Activated gamma-delta T cell treated with anti-CD3 and anti-CD28 coated beads, Interleukin-2, amount 50 U/mL, for 16 hours (primary cell): ENCODE measurements around the gene TMEM184B.
A peak's percentile ranks its signal among the peaks of the same experiment; 100 is the strongest.

ENCODE experiments used
- DNase-seq: peaks from one replicate; pipeline ENCODE4 v3.0.0-alpha.2; 2020; ENCODE audit warnings: low read depth

The TMEM184B gene

GRCh38 chr22:38276166-38276565, 3.4 kb upstream of the TMEM184B start:
- no peak for DNase-seq

GRCh38 chr22:38273135-38273826, 471 bp upstream of the TMEM184B start:
- DNase-seq = no peak

- DNase-seq = no peak
These were observed 860 bp downstream of the TMEM184B start for GRCh38 chr22:38271927-38272372.

GRCh38 chr22:38271101-38271500, 1.7 kb downstream of the TMEM184B start:
- no peak for DNase-seq

- no peak for DNase-seq
These were observed 2.5 kb downstream of the TMEM184B start for GRCh38 chr22:38270091-38270992.

- DNase-seq = no peak
These were observed 3.3 kb downstream of the TMEM184B start for GRCh38 chr22:38269466-38269865.

GRCh38 chr22:38267086-38267485, 5.7 kb downstream of the TMEM184B start:
- DNase-seq = peak; percentile 31

- no peak for DNase-seq
These were observed 6.7 kb downstream of the TMEM184B start for GRCh38 chr22:38266120-38266519.

GRCh38 chr22:38264322-38264843, 8.4 kb downstream of the TMEM184B start:
- no peak for DNase-seq

- no peak for DNase-seq
These were observed 10.6 kb downstream of the TMEM184B start for GRCh38 chr22:38262051-38262795.

- DNase-seq = no peak
These were observed 11.8 kb downstream of the TMEM184B start for GRCh38 chr22:38260761-38261681.

GRCh38 chr22:38259370-38259769, 13.4 kb downstream of the TMEM184B start:
- no peak for DNase-seq

- no peak for DNase-seq
These were observed 13.9 kb downstream of the TMEM184B start for GRCh38 chr22:38258895-38259294.

GRCh38 chr22:38257650-38258250, 15.1 kb downstream of the TMEM184B start:
- no peak for DNase-seq

GRCh38 chr22:38257181-38257580, 15.6 kb downstream of the TMEM184B start:
- DNase-seq = no peak

- DNase-seq = no peak
These were observed 17.1 kb downstream of the TMEM184B start for GRCh38 chr22:38255697-38256096.

GRCh38 chr22:38251341-38251692, 21.5 kb downstream of the TMEM184B start:
- DNase-seq = no peak

GRCh38 chr22:38250643-38251340, 22.0 kb downstream of the TMEM184B start:
- DNase-seq = no peak

- DNase-seq = no peak
These were observed 22.8 kb downstream of the TMEM184B start for GRCh38 chr22:38249803-38250642.
